HepG2 (cell line): Measurements from ENCODE around the gene CACNA1F. TPM values are rescaled to one million over a fixed set of nuclear protein-coding genes. Genes with fewer than 3 reads are reported as not detected.

ENCODE experiments used
- ATAC-seq: fragments of 200-7000 bp; cut with Tn5 transposase; 3 replicates; pipeline ENCODE4 v1.9.1; 2020; ENCODE audit warnings: mild to moderate bottlenecking, moderate library complexity
- BruUV-seq: library from RNA; stranded (reverse); fragments of 400-500 nt; replicated peaks from 2 replicates; lab custom pipeline; 2021; lab: Mats Ljungman, UMichigan
- CTCF ChIA-PET: fragments of 300-600 bp; formaldehyde crosslinking; extraction: SDS; loops from one replicate; lab custom pipeline; 2021; ENCODE audit warnings: low total read pairs, inconsistent platforms, low intra/inter-chr PET ratio; lab: Yijun Ruan, JAX
- POLR2A ChIA-PET: fragments of 350-600 bp; sonication (Branson Sonifier 250); formaldehyde crosslinking; loops from one replicate; lab custom pipeline; 2020; ENCODE audit warnings: antibody characterized with exemption, inconsistent platforms; lab: Yijun Ruan, JAX
- DNase-seq: peaks from one replicate; pipeline ENCODE4 v3.0.0-alpha.2; 2015; ENCODE audit warnings: low spot score
- FAIRE-seq: peaks from 3 replicates; lab custom pipeline; 2011; peaks lifted over from hg19 to GRCh38; lab: Jason Lieb, UNC
- H2AFZ ChIP-seq: one replicate; pipeline ENCODE4 v1.6.1; 2011; ENCODE audit warnings: low read length, inconsistent platforms
- H3K27ac ChIP-seq: fragments of 300-600 bp; 3 replicates; pipeline ENCODE4 v1.8.0; 2011; ENCODE audit warnings: mixed run types, mild to moderate bottlenecking, mixed read lengths, low read length, inconsistent platforms; ENCODE audit not compliant: insufficient read depth; ENCODE audit errors: extremely low read length
- H3K27me3 ChIP-seq, 2 experiments: fragments of 200-600 bp in 1 of 2; 2 replicates in 1 of 2; 3 replicates in 1 of 2; pipeline versions ENCODE4 v1.6.0 to v1.8.0; 2011; ENCODE audit warnings: low read length in 2 of 2, mild to moderate bottlenecking in 2 of 2, moderate library complexity in 2 of 2, inconsistent platforms in 1 of 2; ENCODE audit not compliant: insufficient read depth in 2 of 2, control insufficient read depth in 1 of 2
- H3K36me3 ChIP-seq, 2 experiments: fragments of 200-600 bp in 1 of 2; replicated peaks in 1 of 2; 2 replicates in 1 of 2; 3 replicates in 1 of 2; pipeline versions ENCODE4 v1.5.1 to v1.8.0; 2011; ENCODE audit warnings: low read length in 2 of 2, inconsistent platforms in 1 of 2; ENCODE audit not compliant: insufficient read depth in 2 of 2, control insufficient read depth in 1 of 2
- H3K4me1 ChIP-seq: 2 replicates; pipeline ENCODE4 v1.5.1; 2012; ENCODE audit warnings: low read length, inconsistent platforms; ENCODE audit not compliant: insufficient read depth
- H3K4me2 ChIP-seq: 2 replicates; pipeline ENCODE4 v1.6.0; 2011; ENCODE audit warnings: low read depth, low read length, inconsistent platforms
- H3K4me3 ChIP-seq, 3 experiments: fragments of 200-600 bp in 1 of 3; sonication (generic), shearing (Covaris generic) in 1 of 3; replicated peaks in 1 of 3; 2 replicates each; pipeline ENCODE4 v1.5.1; 2011 to 2016; ENCODE audit warnings: low read length in 3 of 3, inconsistent platforms in 2 of 3, low read depth in 2 of 3, mild to moderate bottlenecking in 2 of 3, control low read depth in 1 of 3, mixed read lengths in 1 of 3; ENCODE audit not compliant: insufficient read depth in 1 of 3
- H3K79me2 ChIP-seq: one replicate; pipeline ENCODE4 v1.6.1; 2011; ENCODE audit warnings: low read length, inconsistent platforms; ENCODE audit not compliant: insufficient read depth
- H3K9ac ChIP-seq: 2 replicates; pipeline ENCODE4 v1.6.0; 2011; ENCODE audit warnings: mild to moderate bottlenecking, low read depth, low read length, inconsistent platforms; ENCODE audit not compliant: insufficient read depth
- H3K9me3 ChIP-seq: 2 replicates; pipeline ENCODE4 v1.5.1; 2012; ENCODE audit warnings: mild to moderate bottlenecking, low read length
- H4K20me1 ChIP-seq: 2 replicates; pipeline ENCODE4 v1.6.0; 2011; ENCODE audit warnings: inconsistent platforms, mild to moderate bottlenecking, low read length, moderate library complexity; ENCODE audit not compliant: insufficient read depth
- CHD2 ChIP-seq: IDR thresholded peaks from 2 replicates; pipeline ENCODE4 v1.6.1; 2011; ENCODE audit warnings: low read depth, low read length, improper control_type of control experiment
- GLI4 ChIP-seq: sonication (generic); formaldehyde crosslinking; IDR thresholded peaks from 2 replicates; pipeline ENCODE4 v1.5.1; 2020; ENCODE audit warnings: missing genetic modification reagents, mild to moderate bottlenecking, moderate library complexity, borderline replicate concordance
- HIVEP1 ChIP-seq: sonication (generic); formaldehyde crosslinking; IDR thresholded peaks from 2 replicates; pipeline ENCODE4 v1.4.0; 2020; ENCODE audit warnings: mild to moderate bottlenecking, missing genetic modification reagents
- NCOR1 ChIP-seq: fragments of 200-600 bp; sonication (generic); IDR thresholded peaks from 2 replicates; pipeline ENCODE4 v1.7.0; 2017; ENCODE audit warnings: antibody characterized with exemption, low read length, borderline replicate concordance
- NR2F1 ChIP-seq, 2 experiments: fragments of 450-650 bp in 1 of 2; formaldehyde crosslinking in 1 of 2; IDR thresholded peaks; 2 replicates each; pipeline versions ENCODE4 v1.5.0 to v1.6.1; 2016 to 2020; ENCODE audit warnings: mild to moderate bottlenecking in 1 of 2, missing compliant biosample characterization in 1 of 2, missing genetic modification reagents in 1 of 2, moderate library complexity in 1 of 2
- PHF8 ChIP-seq: sonication (generic); formaldehyde crosslinking; IDR thresholded peaks from 2 replicates; pipeline ENCODE4 v1.5.0; 2020; ENCODE audit warnings: missing genetic modification reagents
- PRMT3 ChIP-seq: sonication (generic); formaldehyde crosslinking; IDR thresholded peaks from 2 replicates; pipeline ENCODE4 v1.8.1; 2022; ENCODE audit warnings: low read depth, mild to moderate bottlenecking, moderate library complexity, missing genetic modification reagents, borderline replicate concordance
- ZNF367 ChIP-seq: sonication (generic); formaldehyde crosslinking; IDR thresholded peaks from 2 replicates; pipeline ENCODE4 v1.4.0; 2020; ENCODE audit warnings: missing genetic modification reagents, borderline replicate concordance
- ZNF562 ChIP-seq: sonication (generic); formaldehyde crosslinking; IDR thresholded peaks from 2 replicates; pipeline ENCODE4 v1.8.0; 2022; ENCODE audit warnings: missing genetic modification reagents, borderline replicate concordance
- ZNF615 ChIP-seq: sonication (generic); formaldehyde crosslinking; IDR thresholded peaks from 2 replicates; pipeline ENCODE4 v1.5.0; 2020; ENCODE audit warnings: mild to moderate bottlenecking, missing genetic modification reagents, borderline replicate concordance
- ZNF660 ChIP-seq: sonication (generic); formaldehyde crosslinking; IDR thresholded peaks from 2 replicates; pipeline ENCODE4 v1.5.1; 2020; ENCODE audit warnings: mild to moderate bottlenecking, low read depth, missing genetic modification reagents, borderline replicate concordance
- ZNF709 ChIP-seq: sonication (generic); formaldehyde crosslinking; IDR thresholded peaks from 2 replicates; pipeline ENCODE4 v1.5.0; 2020; ENCODE audit warnings: mild to moderate bottlenecking, missing genetic modification reagents
- ZNF83 ChIP-seq: sonication (generic); formaldehyde crosslinking; IDR thresholded peaks from 2 replicates; pipeline ENCODE4 v1.4.0; 2020; ENCODE audit warnings: missing genetic modification reagents, mild to moderate bottlenecking, borderline replicate concordance
- ZNF883 ChIP-seq: sonication (generic); formaldehyde crosslinking; IDR thresholded peaks from 2 replicates; pipeline ENCODE4 v1.5.1; 2020; ENCODE audit warnings: mild to moderate bottlenecking, missing genetic modification reagents; ENCODE audit errors: not compliant biosample characterization
- WGBS: methylation state at CpG from one replicate; pipeline ENCODE4 v1.1.6; 2017; ENCODE audit warnings: low lambda C conversion rate; 5-methylcytosine and 5-hydroxymethylcytosine counted together
- in situ Hi-C: cut with HindIII; loops from 2 replicates; pipeline ENCODE4 v1.10.0; 2017; ENCODE audit warnings: low pct_unique_long_range_greater_than_20kb; ENCODE audit not compliant: extremely low pct_ligation_motif_present
- intact Hi-C: fragments of 100-400 bp; cut with micrococcal nuclease; formaldehyde crosslinking; loops from one replicate; pipeline ENCODE4 v1.10.0; 2022; ENCODE audit not compliant: unreplicated experiment
- polyA plus RNA-seq, 8 experiments: library from polyadenylated mRNA; depleted of rRNA in 3 of 8; stranded (reverse) in 7 of 8; unstranded in 1 of 8; fragments of >200 nt; fragmentation: Illumina TruSeq in 4 of 8; extraction: Trizol in 4 of 8; gene quantifications; 2 replicates each; pipeline versions ENCODE4 v1.2.1 to v1.2.3, GENCODE V29; 2011 to 2016; ENCODE audit warnings: low read depth in 4 of 8, missing spikeins in 1 of 8, mixed read lengths in 1 of 8; ENCODE audit not compliant: insufficient read depth in 1 of 8
- total RNA-seq, 5 experiments: library from RNA; depleted of rRNA; stranded (reverse); fragments of >200 nt; fragmentation: Illumina TruSeq; extraction: Trizol; gene quantifications; 2 replicates each; pipeline ENCODE4 v1.2.3, GENCODE V29; 2016; ENCODE audit warnings: low read depth in 1 of 5
- TF ChIP-seq, protein P1 (sequence below): sonication (generic); formaldehyde crosslinking; IDR thresholded peaks from 2 replicates; pipeline ENCODE4 v1.4.0; 2020; ENCODE audit warnings: missing genetic modification reagents; ENCODE audit errors: not compliant biosample characterization
- TF ChIP-seq, protein P2 (sequence below): sonication (generic); formaldehyde crosslinking; IDR thresholded peaks from 2 replicates; pipeline ENCODE4 v1.5.0; 2020; ENCODE audit warnings: missing genetic modification reagents
- TF ChIP-seq, protein P3 (sequence below): sonication (generic); formaldehyde crosslinking; IDR thresholded peaks from 2 replicates; pipeline ENCODE4 v1.4.0; 2020; ENCODE audit warnings: low read depth, mild to moderate bottlenecking, missing genetic modification reagents
- TF ChIP-seq, protein P4 (sequence below): conservative IDR thresholded peaks from 2 replicates; pipeline ENCODE4 v1.6.1; 2018; ENCODE audit warnings: missing genetic modification reagents
- TF ChIP-seq, protein P5 (sequence below): IDR thresholded peaks from 2 replicates; pipeline ENCODE4 v1.6.1; 2016; ENCODE audit warnings: low read depth

CACNA1F gene
- total and polyA plus RNA-seq, 2 of the 13 experiments (the other 11 are each of a cell fraction or from before 2014, with no cell fraction given): 0.03 TPM; not detected in 1

DNA sequence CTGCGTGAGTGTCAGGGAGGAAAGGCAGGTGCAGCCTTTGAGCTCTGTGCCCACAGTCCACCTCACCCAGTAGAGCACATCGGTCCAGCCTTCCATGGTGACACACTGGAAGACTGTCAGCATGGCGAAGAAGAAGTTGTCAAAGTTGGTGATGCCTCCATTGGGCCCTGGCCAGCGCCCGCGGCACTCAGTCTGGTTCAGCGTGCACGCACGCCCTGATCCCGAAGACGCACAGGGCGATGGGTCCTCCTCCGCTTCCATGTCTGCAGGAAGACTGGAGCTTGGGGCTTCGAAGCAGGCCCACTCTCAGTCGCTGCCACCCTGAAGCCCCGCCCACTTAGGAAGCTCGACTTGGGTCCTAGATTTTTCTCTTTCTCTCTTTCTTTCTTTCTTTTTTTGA, 5.0 kb downstream of the CACNA1F start:
- H3K4me1 ChIP-seq: no peaks in the 10 kb centered on the region
- FAIRE-seq (no peak), ATAC-seq (no peak), DNase-seq (no peak)
- no peak overlapping the region for H3K27ac ChIP-seq
- no peak overlapping the region for H3K9ac ChIP-seq
- in situ Hi-C loops: no loop called here
- WGBS: 56% methylated on average over 4 of the region's 17 CpGs
- intact Hi-C loops: no loop called here
- H3K36me3 ChIP-seq: no peaks in the 10 kb centered on the region
- CTCF ChIA-PET: no interaction called here
- POLR2A ChIA-PET: no interaction called here
- no peak overlapping the region for H2AFZ ChIP-seq
- no peaks in the 10 kb centered on the region for H3K9me3 ChIP-seq
- H3K79me2 ChIP-seq: no peaks in the 10 kb centered on the region
- H3K4me3 ChIP-seq: no peak overlapping the region
- BruUV-seq: no TSS peak
- H4K20me1 ChIP-seq: no peaks in the 10 kb centered on the region
- TF ChIP-seq ZNF615 (CRISPR knock-in tag): no peak
- no peak for TF ChIP-seq PHF8 (CRISPR knock-in tag)
- no peak for TF ChIP-seq ZNF367 (CRISPR knock-in tag)
- no peak for TF ChIP-seq ZNF883 (CRISPR knock-in tag)
- TF ChIP-seq ZNF83 (CRISPR knock-in tag): no peak
- TF ChIP-seq, protein P1, sequence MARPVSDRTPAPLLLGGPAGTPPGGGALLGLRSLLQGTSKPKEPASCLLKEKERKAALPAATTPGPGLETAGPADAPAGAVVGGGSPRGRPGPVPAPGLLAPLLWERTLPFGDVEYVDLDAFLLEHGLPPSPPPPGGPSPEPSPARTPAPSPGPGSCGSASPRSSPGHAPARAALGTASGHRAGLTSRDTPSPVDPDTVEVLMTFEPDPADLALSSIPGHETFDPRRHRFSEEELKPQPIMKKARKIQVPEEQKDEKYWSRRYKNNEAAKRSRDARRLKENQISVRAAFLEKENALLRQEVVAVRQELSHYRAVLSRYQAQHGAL (CRISPR knock-in tag): no peak
- TF ChIP-seq NCOR1: no peak
- no peak for TF ChIP-seq GLI4 (CRISPR knock-in tag)
- TF ChIP-seq, protein P2, sequence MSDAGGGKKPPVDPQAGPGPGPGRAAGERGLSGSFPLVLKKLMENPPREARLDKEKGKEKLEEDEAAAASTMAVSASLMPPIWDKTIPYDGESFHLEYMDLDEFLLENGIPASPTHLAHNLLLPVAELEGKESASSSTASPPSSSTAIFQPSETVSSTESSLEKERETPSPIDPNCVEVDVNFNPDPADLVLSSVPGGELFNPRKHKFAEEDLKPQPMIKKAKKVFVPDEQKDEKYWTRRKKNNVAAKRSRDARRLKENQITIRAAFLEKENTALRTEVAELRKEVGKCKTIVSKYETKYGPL (CRISPR knock-in tag): no peak
- TF ChIP-seq NR2F1 (CRISPR knock-in tag; IDR thresholded peaks at IDR 0.05): no peak
- TF ChIP-seq ZNF562 (CRISPR knock-in tag): no peak
- TF ChIP-seq ZNF660 (CRISPR knock-in tag): no peak
- no peak for TF ChIP-seq PRMT3 (CRISPR knock-in tag)
- TF ChIP-seq, protein P3, sequence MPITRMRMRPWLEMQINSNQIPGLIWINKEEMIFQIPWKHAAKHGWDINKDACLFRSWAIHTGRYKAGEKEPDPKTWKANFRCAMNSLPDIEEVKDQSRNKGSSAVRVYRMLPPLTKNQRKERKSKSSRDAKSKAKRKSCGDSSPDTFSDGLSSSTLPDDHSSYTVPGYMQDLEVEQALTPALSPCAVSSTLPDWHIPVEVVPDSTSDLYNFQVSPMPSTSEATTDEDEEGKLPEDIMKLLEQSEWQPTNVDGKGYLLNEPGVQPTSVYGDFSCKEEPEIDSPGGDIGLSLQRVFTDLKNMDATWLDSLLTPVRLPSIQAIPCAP (CRISPR knock-in tag): no peak
- TF ChIP-seq, protein P4, sequence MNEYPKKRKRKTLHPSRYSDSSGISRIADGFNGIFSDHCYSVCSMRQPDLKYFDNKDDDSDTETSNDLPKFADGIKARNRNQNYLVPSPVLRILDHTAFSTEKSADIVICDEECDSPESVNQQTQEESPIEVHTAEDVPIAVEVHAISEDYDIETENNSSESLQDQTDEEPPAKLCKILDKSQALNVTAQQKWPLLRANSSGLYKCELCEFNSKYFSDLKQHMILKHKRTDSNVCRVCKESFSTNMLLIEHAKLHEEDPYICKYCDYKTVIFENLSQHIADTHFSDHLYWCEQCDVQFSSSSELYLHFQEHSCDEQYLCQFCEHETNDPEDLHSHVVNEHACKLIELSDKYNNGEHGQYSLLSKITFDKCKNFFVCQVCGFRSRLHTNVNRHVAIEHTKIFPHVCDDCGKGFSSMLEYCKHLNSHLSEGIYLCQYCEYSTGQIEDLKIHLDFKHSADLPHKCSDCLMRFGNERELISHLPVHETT (CRISPR knock-in tag): no peak
- no peak for TF ChIP-seq HIVEP1 (CRISPR knock-in tag)
- no peak for TF ChIP-seq ZNF709 (CRISPR knock-in tag)
- no peak for TF ChIP-seq CHD2
- TF ChIP-seq, protein P5, sequence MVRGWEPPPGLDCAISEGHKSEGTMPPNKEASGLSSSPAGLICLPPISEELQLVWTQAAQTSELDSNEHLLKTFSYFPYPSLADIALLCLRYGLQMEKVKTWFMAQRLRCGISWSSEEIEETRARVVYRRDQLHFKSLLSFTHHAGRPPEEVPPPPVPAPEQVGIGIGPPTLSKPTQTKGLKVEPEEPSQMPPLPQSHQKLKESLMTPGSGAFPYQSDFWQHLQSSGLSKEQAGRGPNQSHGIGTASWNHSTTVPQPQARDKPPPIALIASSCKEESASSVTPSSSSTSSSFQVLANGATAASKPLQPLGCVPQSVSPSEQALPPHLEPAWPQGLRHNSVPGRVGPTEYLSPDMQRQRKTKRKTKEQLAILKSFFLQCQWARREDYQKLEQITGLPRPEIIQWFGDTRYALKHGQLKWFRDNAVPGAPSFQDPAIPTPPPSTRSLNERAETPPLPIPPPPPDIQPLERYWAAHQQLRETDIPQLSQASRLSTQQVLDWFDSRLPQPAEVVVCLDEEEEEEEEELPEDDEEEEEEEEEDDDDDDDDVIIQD (CRISPR knock-in tag): no peak
- 0 out of 5 replicates have a peak, but pooled peaks cover 0 to 1% of the 10 kb centered on the region in 2 experiments for H3K27me3 ChIP-seq
- H3K4me2 ChIP-seq: no peak overlapping the region
